ENCODE measurements around the gene WDR90.

Gene WDR90

DNA sequence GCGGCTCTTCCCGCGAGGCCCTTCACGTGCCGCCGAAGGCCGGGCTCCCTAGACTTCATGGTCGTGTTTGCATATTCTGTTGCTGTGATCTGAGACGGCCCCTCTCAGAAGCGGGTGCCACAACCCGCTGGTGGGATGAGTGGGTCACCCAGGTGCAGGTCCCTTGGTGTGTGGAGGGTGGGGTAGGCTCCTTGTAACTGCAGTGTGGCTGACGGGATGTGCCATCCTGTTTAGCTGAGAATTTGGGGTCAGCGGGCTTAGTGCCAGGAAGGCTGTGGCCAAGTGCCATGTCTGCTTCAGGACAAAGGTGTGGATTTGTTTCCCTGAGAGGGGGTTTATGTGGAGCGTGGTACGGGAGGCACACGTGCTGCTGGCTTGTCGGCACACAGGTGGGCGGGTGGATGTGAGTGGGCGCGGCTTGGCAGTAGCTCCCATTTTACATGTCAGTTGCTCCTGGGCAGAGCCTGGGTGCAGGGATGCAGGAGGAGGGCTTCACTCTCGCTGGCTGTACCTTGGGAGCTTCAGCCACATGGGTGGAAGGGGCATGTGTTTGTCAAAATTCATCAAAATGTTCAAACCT, 27.5 kb upstream of the WDR90 start:
- Histone ChIP-seq H3K27ac (ENCODE audit: low read depth, low read length) (no peak overlapping the region), H3K4me1 (ENCODE audit: control insufficient read depth, low read length) (no peaks in the 10 kb centered on the region), H3K79me2 (ENCODE audit: control insufficient read depth, low read length) (no peaks in the 10 kb centered on the region), H3K4me2 (ENCODE audit: low read length) (no peak overlapping the region), H3K9me2 (replicated peaks; ENCODE audit: control insufficient read depth, low read length) (no peaks in the 10 kb centered on the region), H3K27me3 (ENCODE audit: control insufficient read depth, low read length) (no peaks in the 10 kb centered on the region), H4K20me1 (ENCODE audit: control insufficient read depth, insufficient read depth, low read depth, low read length) (no peaks in the 10 kb centered on the region), H3F3A (ENCODE audit: control insufficient read depth, insufficient read depth) (no peaks in the 10 kb centered on the region), H3K36me3 (ENCODE audit: control insufficient read depth, low read length) (no peaks in the 10 kb centered on the region), H3K9me3 (ENCODE audit: control insufficient read depth, insufficient read depth, low read length) (no peaks in the 10 kb centered on the region), H3K4me3 (ENCODE audit: low read length) (no peak overlapping the region)
- TF ChIP-seq, protein P1, sequence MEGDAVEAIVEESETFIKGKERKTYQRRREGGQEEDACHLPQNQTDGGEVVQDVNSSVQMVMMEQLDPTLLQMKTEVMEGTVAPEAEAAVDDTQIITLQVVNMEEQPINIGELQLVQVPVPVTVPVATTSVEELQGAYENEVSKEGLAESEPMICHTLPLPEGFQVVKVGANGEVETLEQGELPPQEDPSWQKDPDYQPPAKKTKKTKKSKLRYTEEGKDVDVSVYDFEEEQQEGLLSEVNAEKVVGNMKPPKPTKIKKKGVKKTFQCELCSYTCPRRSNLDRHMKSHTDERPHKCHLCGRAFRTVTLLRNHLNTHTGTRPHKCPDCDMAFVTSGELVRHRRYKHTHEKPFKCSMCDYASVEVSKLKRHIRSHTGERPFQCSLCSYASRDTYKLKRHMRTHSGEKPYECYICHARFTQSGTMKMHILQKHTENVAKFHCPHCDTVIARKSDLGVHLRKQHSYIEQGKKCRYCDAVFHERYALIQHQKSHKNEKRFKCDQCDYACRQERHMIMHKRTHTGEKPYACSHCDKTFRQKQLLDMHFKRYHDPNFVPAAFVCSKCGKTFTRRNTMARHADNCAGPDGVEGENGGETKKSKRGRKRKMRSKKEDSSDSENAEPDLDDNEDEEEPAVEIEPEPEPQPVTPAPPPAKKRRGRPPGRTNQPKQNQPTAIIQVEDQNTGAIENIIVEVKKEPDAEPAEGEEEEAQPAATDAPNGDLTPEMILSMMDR (IDR thresholded peaks at IDR 0.05; ENCODE audit: low read depth, low read length, poor library complexity, severe bottlenecking): no peak
- TF ChIP-seq EZH2phosphoT487 (IDR thresholded peaks at IDR 0.05; ENCODE audit: borderline replicate concordance, low read length): no peak

DNA sequence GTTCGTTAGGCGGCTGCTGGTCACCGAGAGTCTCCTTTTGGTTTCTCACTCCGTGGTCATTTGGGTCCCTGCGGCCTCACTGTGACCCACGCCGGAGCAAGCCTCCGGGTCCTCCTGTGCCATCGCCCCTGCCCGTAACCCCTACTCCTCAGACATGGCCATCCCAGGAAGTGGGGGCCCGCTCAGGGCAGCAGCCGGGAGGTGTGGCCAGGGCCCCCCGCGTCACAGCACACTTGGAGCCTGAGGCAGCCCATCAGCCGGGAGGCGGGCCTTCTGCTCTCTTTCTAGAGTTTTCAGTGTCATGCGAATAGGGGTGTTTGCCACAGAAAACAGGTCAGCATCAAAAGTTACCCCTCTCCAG, 26.3 kb upstream of the WDR90 start:
- no peaks in the 10 kb centered on the region for H3F3A ChIP-seq (ENCODE audit: control insufficient read depth, insufficient read depth)
- H3K4me3 ChIP-seq (ENCODE audit: low read length): no peak overlapping the region
- H4K20me1 ChIP-seq (ENCODE audit: control insufficient read depth, insufficient read depth, low read depth, low read length): no peaks in the 10 kb centered on the region
- H3K4me1 ChIP-seq (ENCODE audit: control insufficient read depth, low read length): no peaks in the 10 kb centered on the region
- no peaks in the 10 kb centered on the region for H3K27me3 ChIP-seq (ENCODE audit: control insufficient read depth, low read length)
- H3K79me2 ChIP-seq (ENCODE audit: control insufficient read depth, low read length): no peaks in the 10 kb centered on the region
- H3K9me3 ChIP-seq (ENCODE audit: control insufficient read depth, insufficient read depth, low read length): no peaks in the 10 kb centered on the region
- no peak for TF ChIP-seq EZH2phosphoT487 (IDR thresholded peaks at IDR 0.05; ENCODE audit: borderline replicate concordance, low read length)
- TF ChIP-seq, protein P1 (IDR thresholded peaks at IDR 0.05; ENCODE audit: low read depth, low read length, poor library complexity, severe bottlenecking): no peak
- no peaks in the 10 kb centered on the region for H3K36me3 ChIP-seq (ENCODE audit: control insufficient read depth, low read length)
- no peak overlapping the region for H3K4me2 ChIP-seq (ENCODE audit: low read length)
- no peak overlapping the region for H3K27ac ChIP-seq (ENCODE audit: low read depth, low read length)
- no peaks in the 10 kb centered on the region for H3K9me2 ChIP-seq (replicated peaks; ENCODE audit: control insufficient read depth, low read length)

DNA sequence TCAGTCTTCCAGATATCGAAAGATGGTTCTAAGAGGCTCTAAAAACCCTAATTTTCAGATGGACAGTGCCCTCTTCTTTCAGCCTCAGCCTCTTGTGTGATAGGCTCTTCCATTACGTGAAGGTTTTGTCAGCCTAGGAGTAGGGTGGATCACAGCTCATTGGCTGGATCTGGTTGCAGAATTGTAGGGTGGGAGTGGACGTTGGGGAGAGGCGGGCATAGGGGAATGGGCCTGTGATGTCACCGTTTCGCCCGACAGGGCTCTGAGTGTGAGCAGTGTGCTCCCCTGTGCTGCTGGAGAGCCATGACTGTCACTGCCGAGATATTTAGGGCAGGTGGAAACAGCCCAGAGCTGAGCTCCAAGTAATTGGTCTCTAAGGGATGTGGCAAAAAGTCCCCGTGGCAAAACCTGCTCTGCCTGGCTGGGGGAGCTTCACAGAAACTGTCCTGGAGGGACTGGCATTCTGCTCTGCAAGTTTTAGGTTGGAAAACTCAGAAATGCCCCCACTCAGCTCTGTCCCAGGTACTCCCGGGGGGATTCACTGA, 24.6 kb upstream of the WDR90 start:
- Histone ChIP-seq H3K9me3 (ENCODE audit: control insufficient read depth, insufficient read depth, low read length) (no peaks in the 10 kb centered on the region), H3K79me2 (ENCODE audit: control insufficient read depth, low read length) (no peaks in the 10 kb centered on the region), H3F3A (ENCODE audit: control insufficient read depth, insufficient read depth) (no peaks in the 10 kb centered on the region), H3K4me2 (ENCODE audit: low read length) (no peak overlapping the region), H3K27ac (ENCODE audit: low read depth, low read length) (no peak overlapping the region), H4K20me1 (ENCODE audit: control insufficient read depth, insufficient read depth, low read depth, low read length) (no peaks in the 10 kb centered on the region), H3K27me3 (ENCODE audit: control insufficient read depth, low read length) (no peaks in the 10 kb centered on the region), H3K9me2 (replicated peaks; ENCODE audit: control insufficient read depth, low read length) (no peaks in the 10 kb centered on the region), H3K4me1 (ENCODE audit: control insufficient read depth, low read length) (no peaks in the 10 kb centered on the region), H3K36me3 (ENCODE audit: control insufficient read depth, low read length) (no peaks in the 10 kb centered on the region), H3K4me3 (ENCODE audit: low read length) (no peak overlapping the region)
- no peak for TF ChIP-seq EZH2phosphoT487 (IDR thresholded peaks at IDR 0.05; ENCODE audit: borderline replicate concordance, low read length)
- TF ChIP-seq, protein P1 (IDR thresholded peaks at IDR 0.05; ENCODE audit: low read depth, low read length, poor library complexity, severe bottlenecking): no peak
